HG02943 (cell line): ENCODE measurements around the gene STK35.

ENCODE experiments used
- ATAC-seq: cut with Tn5 transposase; IDR thresholded peaks from one replicate; pipeline ENCODE4 v1.9.1; 2021; ENCODE audit warnings: mild to moderate bottlenecking, low read depth, moderate library complexity; ENCODE audit not compliant: unreplicated experiment

STK35 gene

GRCh38 chr20:2103461-2104153 lies 2.0 kb downstream of the STK35 start:
- ATAC-seq, result no peak

GRCh38 chr20:2104236-2104635 lies 2.6 kb downstream of the STK35 start:
- ATAC-seq, result no peak

- ATAC-seq, result no peak
These were observed 6.9 kb downstream of the STK35 start for GRCh38 chr20:2108498-2108897.

- ATAC-seq, result no peak
These were observed 7.4 kb downstream of the STK35 start for GRCh38 chr20:2108987-2109386.

GRCh38 chr20:2109425-2110210 lies 8.0 kb downstream of the STK35 start:
- no peak for ATAC-seq

- no peak for ATAC-seq
These were observed 11.3 kb downstream of the STK35 start for GRCh38 chr20:2112910-2113309.

- ATAC-seq, result no peak
These were observed 12.7 kb downstream of the STK35 start for GRCh38 chr20:2114127-2114959.

- ATAC-seq, result no peak
These were observed 13.5 kb downstream of the STK35 start for GRCh38 chr20:2114990-2115681.

GRCh38 chr20:2116170-2116940 lies 14.7 kb downstream of the STK35 start:
- ATAC-seq, result no peak

- ATAC-seq, result no peak
These were observed 17.2 kb downstream of the STK35 start for GRCh38 chr20:2118783-2119182.

GRCh38 chr20:2122936-2123335 lies 21.3 kb downstream of the STK35 start:
- ATAC-seq, result no peak

GRCh38 chr20:2123720-2124119 lies 22.1 kb downstream of the STK35 start:
- no peak for ATAC-seq

- ATAC-seq, result no peak
These were observed 23.1 kb downstream of the STK35 start for GRCh38 chr20:2124564-2125213.

- no peak for ATAC-seq
These were observed 24.0 kb downstream of the STK35 start for GRCh38 chr20:2125474-2126112.

GRCh38 chr20:2127238-2127637 lies 25.6 kb downstream of the STK35 start:
- ATAC-seq, result no peak

GRCh38 chr20:2128542-2128941 lies 26.9 kb downstream of the STK35 start:
- ATAC-seq, result no peak

- no peak for ATAC-seq
These were observed 28.5 kb downstream of the STK35 start for GRCh38 chr20:2130062-2130591.

- no peak for ATAC-seq
These were observed 29.1 kb downstream of the STK35 start for GRCh38 chr20:2130683-2131082.

GRCh38 chr20:2131366-2131765 lies 29.7 kb downstream of the STK35 start:
- ATAC-seq, result no peak
